T47D (cell line): ENCODE data around the gene TMEM273.
"Not testable (repeated sequence)": the region's sequence is repeated elsewhere in the genome, so short reads cannot be mapped to it uniquely, and the experiment has no call there.

Experiments used
- DNase-seq, 2 experiments: peaks; one replicate each; pipeline versions ENCODE4 v3.0.0 to v3.0.0-alpha.2; 2011 to 2012; ENCODE audit warnings: low read depth in 1 of 2, low spot score in 1 of 2
- JUND ChIP-seq: IDR thresholded peaks from 2 replicates; pipeline ENCODE4 v1.6.1; 2012; ENCODE audit warnings: low read depth
- in situ Hi-C: cut with HindIII; loops from 2 replicates; pipeline ENCODE4 v1.10.0; 2016; ENCODE audit warnings: low sequenced_read_pairs, low pct_unique_long_range_greater_than_20kb

TMEM273 gene

DNA sequence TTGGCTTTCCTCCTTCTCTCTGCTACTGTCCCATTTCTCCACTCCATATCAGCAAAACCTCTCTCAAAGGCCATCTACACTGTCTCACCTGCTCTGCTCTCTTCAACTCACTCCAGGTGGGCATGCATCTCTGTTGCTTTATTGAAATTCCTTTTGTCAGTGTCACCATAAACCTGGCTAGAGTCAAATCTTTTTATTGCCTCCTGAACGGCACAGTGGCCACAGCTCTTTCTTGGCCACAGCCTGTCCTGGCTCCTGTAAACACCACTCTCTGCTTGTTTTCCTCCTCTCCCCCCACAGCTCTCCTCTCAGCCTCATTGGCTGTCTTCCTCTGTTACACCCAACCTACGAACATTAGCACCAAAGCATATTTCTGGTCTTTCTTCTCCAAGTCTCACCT lies 31.1 kb upstream of the TMEM273 start:
- in situ Hi-C loops = no loop called here
- DNase-seq = no peak
- TF ChIP-seq JUND = no peak

DNA sequence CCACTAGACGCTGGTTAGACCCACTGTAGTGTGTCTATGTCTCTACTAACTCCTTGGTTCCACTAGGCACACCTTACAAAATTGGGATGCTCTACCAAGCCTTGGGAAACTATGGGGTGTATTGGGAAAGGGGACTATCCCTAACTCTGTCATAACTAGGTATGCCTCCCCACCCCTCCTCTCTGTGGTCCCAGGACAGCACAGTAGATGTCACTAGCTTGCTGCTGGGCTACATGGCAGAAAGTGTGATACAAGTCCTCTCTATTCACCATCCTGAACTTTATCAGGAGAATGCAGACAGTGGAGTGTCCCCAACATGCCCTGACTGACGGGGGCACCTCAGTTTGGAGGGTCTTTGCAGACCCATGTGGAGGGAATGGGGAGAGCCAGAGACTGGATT lies 30.3 kb upstream of the TMEM273 start:
- DNase-seq = no peak
- TF ChIP-seq JUND = no peak
- in situ Hi-C loops = no loop called here

DNA sequence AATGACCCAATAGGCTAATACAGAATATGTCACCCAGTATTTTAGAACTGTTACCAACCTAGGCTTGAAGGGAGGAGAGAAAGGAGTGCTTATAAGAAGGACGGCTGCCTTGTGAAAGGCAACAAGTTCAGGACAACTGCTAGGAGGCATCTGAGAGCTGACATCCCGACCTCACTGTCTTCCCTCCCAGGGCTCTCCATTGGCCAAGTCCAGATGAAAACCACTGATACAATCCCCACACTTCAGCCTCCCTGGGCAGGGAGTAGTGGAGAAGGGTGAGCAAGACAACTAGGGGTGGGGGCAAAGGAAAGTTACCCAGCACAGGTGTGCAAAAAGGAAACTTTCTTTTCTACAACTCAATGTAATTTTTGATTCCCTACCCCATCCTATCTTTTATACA lies 29.5 kb upstream of the TMEM273 start:
- no peak for DNase-seq
- in situ Hi-C loops = no loop called here
- no peak for TF ChIP-seq JUND

DNA sequence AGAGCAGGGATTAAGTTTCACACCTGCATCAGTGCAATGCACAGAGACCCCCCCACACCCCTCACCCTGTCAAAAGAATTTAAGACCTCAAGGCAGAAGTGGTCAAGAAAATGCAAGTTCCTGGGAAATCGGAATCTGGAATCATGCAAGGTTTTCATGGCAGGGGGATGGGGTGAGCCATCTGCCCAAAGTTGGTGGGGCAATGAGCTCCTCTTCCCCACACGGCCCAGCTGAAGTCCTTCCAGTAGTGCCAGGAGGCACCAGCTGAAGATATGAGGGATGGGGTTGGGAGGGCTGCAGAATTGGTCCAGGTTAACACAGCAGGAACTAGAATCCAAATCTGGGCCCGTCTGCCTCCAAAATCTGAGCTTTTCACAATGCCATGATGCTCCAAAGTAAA lies 25.0 kb upstream of the TMEM273 start:
- TF ChIP-seq JUND = no peak
- DNase-seq = no peak
- in situ Hi-C loops = no loop called here

DNA sequence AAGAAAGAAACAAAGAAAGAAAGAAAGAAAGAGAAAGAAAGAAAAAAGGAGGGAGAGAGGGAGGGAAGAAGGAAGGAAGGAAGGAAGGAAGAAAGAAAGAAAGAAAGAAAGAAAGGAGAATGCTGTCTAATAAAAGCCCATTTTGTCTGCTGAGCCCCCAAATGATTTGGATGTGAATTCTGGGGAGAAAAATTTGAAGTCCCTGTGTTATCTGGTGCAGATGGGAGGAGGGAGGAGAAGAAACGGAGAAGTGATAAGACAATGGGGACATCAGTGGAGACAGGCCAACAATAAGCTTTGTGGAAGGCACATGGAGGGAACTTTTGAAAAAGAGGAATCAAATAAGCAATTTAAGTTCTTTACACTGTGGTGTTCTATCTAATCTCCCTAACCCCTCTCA lies 24.6 kb upstream of the TMEM273 start:
- in situ Hi-C loops = no loop called here
- TF ChIP-seq JUND = no peak
- DNase-seq = no peak

DNA sequence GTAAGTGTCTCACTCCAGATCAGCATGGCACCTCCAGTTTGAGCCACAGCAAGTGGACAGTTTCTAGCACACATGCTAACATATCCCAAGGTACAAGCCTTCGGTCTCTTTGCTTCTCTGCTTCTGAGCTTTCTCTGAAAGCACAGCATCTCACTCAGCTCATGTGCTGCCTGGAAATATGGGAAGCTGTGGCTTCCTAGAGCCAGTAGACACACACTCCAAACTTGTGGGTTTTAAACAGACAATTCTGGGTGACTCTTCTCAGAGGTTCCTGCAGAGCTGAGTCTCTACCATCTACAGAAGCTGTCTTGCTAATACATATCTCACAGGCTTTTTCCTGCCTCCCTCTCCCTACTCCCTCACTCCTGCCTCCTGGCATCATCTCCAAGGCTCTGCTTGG lies 23.9 kb upstream of the TMEM273 start:
- TF ChIP-seq JUND = no peak
- in situ Hi-C loops = no loop called here
- DNase-seq = no peak

DNA sequence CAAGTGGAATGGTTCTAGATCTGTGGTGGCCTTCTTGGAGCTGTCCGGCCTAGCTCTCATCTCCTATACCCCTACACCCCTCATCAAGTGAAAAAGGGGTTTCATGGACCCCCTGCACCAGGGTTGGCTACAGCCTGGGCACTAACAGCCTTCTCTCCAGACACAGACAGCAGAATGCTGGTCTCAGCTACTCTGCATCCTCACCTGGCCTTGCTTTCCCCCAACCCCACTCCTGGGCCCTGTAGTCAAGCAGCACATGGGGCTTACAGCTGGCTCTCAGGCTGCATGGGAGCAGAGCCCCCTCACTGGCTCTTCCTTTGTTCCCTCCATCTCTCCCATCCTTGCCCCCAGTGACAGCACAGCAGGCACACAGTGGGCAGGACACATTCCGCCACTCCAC lies 20.8 kb upstream of the TMEM273 start:
- DNase-seq = no peak
- TF ChIP-seq JUND = no peak
- in situ Hi-C loops = no loop called here

DNA sequence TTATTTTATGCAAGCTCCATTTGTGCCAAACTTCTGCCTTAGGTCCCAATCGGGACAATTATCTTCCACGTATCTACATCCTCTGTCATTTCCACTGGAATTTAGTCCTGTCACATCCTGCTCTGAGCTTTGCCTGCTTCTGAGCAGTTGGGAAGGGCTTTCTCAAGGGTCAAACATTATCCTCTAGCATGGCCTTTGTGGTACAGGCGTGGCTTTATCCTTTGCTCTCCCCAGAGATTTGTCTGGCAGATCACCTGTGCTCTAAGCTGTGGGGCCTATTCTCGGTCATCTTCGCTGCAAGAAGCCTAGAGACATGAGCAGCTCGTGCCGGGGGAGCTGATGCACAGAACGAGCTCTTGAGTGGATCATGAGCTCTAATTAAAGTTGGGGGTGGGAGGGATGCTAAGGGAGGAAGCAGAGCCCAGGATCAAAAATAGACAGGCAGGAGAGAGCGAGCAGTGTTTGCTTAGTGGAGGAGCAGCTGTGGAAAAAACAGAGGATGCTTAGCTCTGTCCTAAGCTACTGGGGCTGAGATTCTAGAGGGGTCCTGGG lies 19.8 kb upstream of the TMEM273 start:
- DNase-seq = no peak
- in situ Hi-C loops = no loop called here
- TF ChIP-seq JUND = no peak

DNA sequence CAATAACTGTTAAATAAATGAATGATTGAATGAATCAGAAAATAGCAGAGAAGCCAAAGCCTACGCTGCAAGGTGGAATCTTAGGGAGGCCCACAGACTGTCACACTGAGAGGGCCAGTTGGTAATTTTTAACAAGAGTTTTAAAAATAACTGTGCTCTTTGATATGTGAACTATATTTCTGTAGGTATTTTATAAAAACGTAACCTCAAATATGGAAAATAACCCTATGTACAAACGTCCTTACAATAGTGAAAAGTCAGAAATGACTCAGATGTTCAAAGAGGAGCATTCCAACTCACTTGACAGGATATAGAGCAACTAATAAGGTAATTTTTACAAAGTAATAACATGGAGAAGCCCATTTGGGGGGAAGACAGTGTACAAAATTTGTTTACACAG lies 18.9 kb upstream of the TMEM273 start:
- TF ChIP-seq JUND = no peak
- no peak for DNase-seq
- in situ Hi-C loops = no loop called here

DNA sequence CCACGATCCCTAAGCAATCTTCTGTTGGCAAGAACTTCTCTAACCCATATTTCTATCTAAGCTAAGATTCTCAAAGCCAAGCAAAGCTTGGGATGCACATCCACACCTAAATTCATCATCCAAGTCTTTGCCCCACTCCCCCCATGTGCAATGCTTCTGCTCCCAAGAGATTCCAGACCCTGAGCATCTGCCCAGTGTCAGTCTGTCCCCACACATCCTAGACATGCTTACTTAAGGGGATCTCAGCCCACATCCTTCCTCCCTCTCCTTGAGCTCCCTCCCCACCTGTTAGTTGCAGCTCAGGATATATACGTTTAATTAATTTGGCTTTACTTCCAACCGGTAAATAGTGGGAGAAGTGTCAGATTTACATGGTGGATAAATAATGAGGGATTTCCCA lies 17.0 kb upstream of the TMEM273 start:
- no peak for TF ChIP-seq JUND
- in situ Hi-C loops = no loop called here
- DNase-seq = no peak

DNA sequence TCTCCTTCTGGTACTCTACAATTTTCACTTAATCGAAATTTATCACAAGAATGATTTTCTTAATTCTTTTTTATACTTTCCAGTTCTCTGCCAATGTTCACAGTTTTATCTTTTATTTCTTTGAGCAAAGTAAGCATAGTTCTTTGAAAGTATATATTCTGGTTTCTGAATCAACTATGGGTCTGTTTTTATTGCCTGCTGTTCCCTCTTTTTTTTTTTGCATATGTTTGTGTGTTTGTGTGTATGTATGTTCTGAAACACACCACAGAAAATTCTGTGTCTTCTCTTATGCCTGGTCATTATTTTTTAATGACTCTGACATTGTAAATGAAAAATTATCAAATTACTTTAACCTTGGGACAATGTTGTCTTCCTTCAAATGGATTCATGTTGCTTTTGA lies 15.9 kb upstream of the TMEM273 start:
- DNase-seq = no peak
- in situ Hi-C loops = no loop called here
- no peak for TF ChIP-seq JUND

DNA sequence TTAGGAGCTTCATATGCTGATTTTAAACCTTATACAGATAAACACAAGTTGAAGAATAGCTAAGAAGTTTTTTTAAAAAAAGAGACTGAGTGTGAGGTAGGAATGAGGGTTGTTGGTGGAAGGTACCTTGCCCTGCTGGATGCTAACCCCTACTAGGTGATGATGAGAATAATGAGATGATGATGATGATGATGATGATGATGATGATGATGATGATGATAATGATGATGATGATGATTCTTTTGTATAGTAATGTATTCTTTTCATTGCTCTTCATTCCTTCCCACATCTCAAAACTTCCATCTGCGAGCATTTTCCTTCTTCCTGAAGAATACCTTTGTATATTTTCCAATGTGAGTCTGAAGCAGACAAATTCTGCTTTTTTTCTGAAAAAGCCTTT lies 14.1 kb upstream of the TMEM273 start:
- in situ Hi-C loops = no loop called here
- DNase-seq = no peak
- no peak for TF ChIP-seq JUND

DNA sequence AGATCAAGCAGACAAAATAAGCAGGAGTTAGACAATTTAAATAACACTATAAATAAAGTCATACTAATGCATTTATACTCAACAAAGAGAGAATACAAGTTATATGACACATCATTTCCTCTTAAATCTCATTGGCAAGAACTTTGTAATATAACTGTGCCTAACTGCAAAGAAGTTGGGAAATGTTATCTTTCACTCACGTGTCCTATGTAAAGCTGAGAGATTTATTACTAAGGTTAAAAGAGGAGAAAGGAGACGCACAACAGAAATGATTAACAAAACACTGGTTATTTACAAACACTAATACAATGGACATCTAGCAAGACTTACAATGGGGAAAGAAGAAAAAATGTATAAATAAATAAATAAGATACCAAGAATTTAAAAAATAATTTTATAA lies 12.7 kb upstream of the TMEM273 start:
- in situ Hi-C loops = no loop called here
- no peak for DNase-seq
- no peak for TF ChIP-seq JUND

DNA sequence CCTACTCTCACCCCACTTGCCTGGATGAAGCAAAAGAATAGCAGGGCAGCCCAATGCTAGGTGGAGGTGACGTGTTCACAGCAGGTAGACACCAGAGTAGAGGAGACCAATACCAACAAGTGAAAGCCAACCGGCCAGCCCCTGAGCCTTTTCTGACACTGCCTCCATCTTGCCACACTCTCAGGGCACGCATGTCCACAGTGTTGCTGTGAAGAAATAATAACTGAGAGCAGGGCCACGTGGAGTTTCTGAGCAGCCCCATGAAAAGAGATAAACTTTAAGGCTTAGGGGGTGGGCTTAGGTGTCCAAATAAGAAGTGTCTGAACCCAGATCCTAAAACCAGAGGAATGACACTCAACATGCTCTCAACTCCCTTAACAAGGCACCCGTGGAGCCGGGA lies 9.0 kb upstream of the TMEM273 start:
- no peak for TF ChIP-seq JUND
- in situ Hi-C loops = no loop called here

DNA sequence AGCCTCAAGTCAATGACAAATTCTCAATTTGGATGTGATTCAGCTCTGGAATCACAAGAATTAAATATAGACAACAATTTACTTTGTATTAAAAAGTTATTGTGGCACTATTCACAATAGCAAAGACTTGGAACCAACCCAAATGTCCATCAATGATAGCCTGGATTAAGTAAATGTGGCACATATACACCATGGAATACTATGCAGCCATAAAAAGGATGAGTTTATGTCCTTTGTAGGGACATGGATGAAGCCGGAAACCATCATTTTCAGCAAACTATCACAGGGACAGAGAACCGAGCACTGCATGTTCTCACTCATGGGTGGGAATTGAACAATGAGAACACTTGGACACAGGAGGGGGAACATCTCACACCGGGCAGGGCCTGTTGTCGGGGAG lies 7.7 kb upstream of the TMEM273 start:
- DNase-seq, in situ Hi-C loops: not testable (repeated sequence)

More for the DNA sequence above, 9.0 kb upstream of the TMEM273 start:
- DNase-seq = no peak
